ENCODE data around the gene SFT2D3.

Gene SFT2D3

GRCh38 chr2:127664065-127664894, 37.0 kb upstream of the SFT2D3 start:
- no peak for DNase-seq (ENCODE audit: low read depth)

GRCh38 chr2:127664895-127665225, 36.4 kb upstream of the SFT2D3 start:
- DNase-seq (ENCODE audit: low read depth), result no peak

- no peak for DNase-seq (ENCODE audit: low read depth)
These were observed 35.9 kb upstream of the SFT2D3 start for GRCh38 chr2:127665267-127665893.

- no peak for DNase-seq (ENCODE audit: low read depth)
These were observed 32.2 kb upstream of the SFT2D3 start for GRCh38 chr2:127669056-127669455.

GRCh38 chr2:127670055-127670956, 31.0 kb upstream of the SFT2D3 start:
- DNase-seq (ENCODE audit: low read depth), result no peak

- DNase-seq (ENCODE audit: low read depth), result no peak
These were observed 30.4 kb upstream of the SFT2D3 start for GRCh38 chr2:127670957-127671290.

GRCh38 chr2:127671557-127672302, 29.6 kb upstream of the SFT2D3 start:
- no peak for DNase-seq (ENCODE audit: low read depth)

GRCh38 chr2:127672341-127673224, 28.7 kb upstream of the SFT2D3 start:
- DNase-seq (ENCODE audit: low read depth), result no peak

- DNase-seq (ENCODE audit: low read depth), result no peak
These were observed 27.8 kb upstream of the SFT2D3 start for GRCh38 chr2:127673291-127674069.

- DNase-seq (ENCODE audit: low read depth), result no peak
These were observed 26.8 kb upstream of the SFT2D3 start for GRCh38 chr2:127674241-127675209.

GRCh38 chr2:127675331-127676261, 25.7 kb upstream of the SFT2D3 start, which contains the start of gene LIMS2:
TSS of gene LIMS2 (minus strand) at chr2:127675530. CDS start at chr2:127675024, 506 bp downstream.
- DNase-seq (ENCODE audit: low read depth), result no peak

GRCh38 chr2:127676906-127677305, 24.4 kb upstream of the SFT2D3 start:
- no peak for DNase-seq (ENCODE audit: low read depth)

GRCh38 chr2:127678531-127678930, 22.8 kb upstream of the SFT2D3 start:
- DNase-seq (ENCODE audit: low read depth), result no peak

GRCh38 chr2:127678991-127679390, 22.3 kb upstream of the SFT2D3 start:
- no peak for DNase-seq (ENCODE audit: low read depth)

GRCh38 chr2:127679680-127680361, 21.5 kb upstream of the SFT2D3 start:
- DNase-seq (ENCODE audit: low read depth), result no peak

GRCh38 chr2:127680706-127681287, 20.5 kb upstream of the SFT2D3 start:
- no peak for DNase-seq (ENCODE audit: low read depth)

- no peak for DNase-seq (ENCODE audit: low read depth)
These were observed 20.0 kb upstream of the SFT2D3 start for GRCh38 chr2:127681288-127681804.

All from CMK (cell line).